ENCODE measurements around the gene TKTL2. TPM values are rescaled to one million over a fixed set of nuclear protein-coding genes. Genes with fewer than 3 reads are reported as not detected.
"Not testable (repeated sequence)": the region's sequence is repeated elsewhere in the genome, so short reads cannot be mapped to it uniquely, and the experiment has no call there.

Gene TKTL2
- total and polyA plus RNA-seq, 9 donors: not detected

- Histone ChIP-seq H3K9me3 (replicated peaks; ENCODE audit: control insufficient read depth, low read depth, low read length) (no peaks in the 10 kb centered on the region), H3K4me1 (ENCODE audit: control insufficient read depth, insufficient read depth, low read length) (no peaks in the 10 kb centered on the region), H3K4me3 (ENCODE audit: low read length) (no peak overlapping the region), H3K27me3 (ENCODE audit: control insufficient read depth, insufficient read depth, low read length) (no peaks in the 10 kb centered on the region), H3K27ac (ENCODE audit: low read length) (no peak overlapping the region), H3K36me3 (ENCODE audit: control insufficient read depth, insufficient read depth, low read length) (no peaks in the 10 kb centered on the region)
- WGBS (ENCODE audit: insufficient coverage): 36% methylated on average over 2 of the region's 6 CpGs
- no peak for DNase-seq
These were observed 24.9 kb downstream of the TKTL2 start for GRCh38 chr4:163448540-163449203.

- Histone ChIP-seq H3K27ac (ENCODE audit: low read length) (no peak overlapping the region), H3K4me3 (ENCODE audit: low read length) (no peak overlapping the region), H3K36me3 (ENCODE audit: control insufficient read depth, insufficient read depth, low read length) (no peaks in the 10 kb centered on the region), H3K4me1 (ENCODE audit: control insufficient read depth, insufficient read depth, low read length) (no peaks in the 10 kb centered on the region), H3K9me3 (replicated peaks; ENCODE audit: control insufficient read depth, low read depth, low read length) (no peaks in the 10 kb centered on the region), H3K27me3 (ENCODE audit: control insufficient read depth, insufficient read depth, low read length) (no peaks in the 10 kb centered on the region)
- DNase-seq: peak; percentile 4
- WGBS (ENCODE audit: insufficient coverage): no CpG with 5 or more reads among the region's 1 CpG
These were observed 26.1 kb downstream of the TKTL2 start for GRCh38 chr4:163447481-163447880.

- H3K36me3 ChIP-seq (ENCODE audit: control insufficient read depth, insufficient read depth, low read length); H3K4me1 ChIP-seq (ENCODE audit: control insufficient read depth, insufficient read depth, low read length); H3K9me3 ChIP-seq (replicated peaks; ENCODE audit: control insufficient read depth, low read depth, low read length); H3K27ac ChIP-seq (ENCODE audit: low read length); H3K27me3 ChIP-seq (ENCODE audit: control insufficient read depth, insufficient read depth, low read length); DNase-seq; H3K4me3 ChIP-seq (ENCODE audit: low read length): not testable (repeated sequence)
- 91% methylated on average over 4 of the region's 12 CpGs for WGBS (ENCODE audit: insufficient coverage)
These were observed 26.5 kb downstream of the TKTL2 start for GRCh38 chr4:163447023-163447422.

GRCh38 chr4:163440040-163440439, 33.5 kb downstream of the TKTL2 start:
- Histone ChIP-seq H3K27ac (ENCODE audit: low read length) (no peak overlapping the region), H3K36me3 (ENCODE audit: control insufficient read depth, insufficient read depth, low read length) (no peaks in the 10 kb centered on the region), H3K4me1 (ENCODE audit: control insufficient read depth, insufficient read depth, low read length) (no peaks in the 10 kb centered on the region), H3K4me3 (ENCODE audit: low read length) (no peak overlapping the region), H3K27me3 (ENCODE audit: control insufficient read depth, insufficient read depth, low read length) (no peaks in the 10 kb centered on the region), H3K9me3 (replicated peaks; ENCODE audit: control insufficient read depth, low read depth, low read length) (no peaks in the 10 kb centered on the region)
- DNase-seq: no peak
- 100% methylated on average over 2 of the region's 2 CpGs for WGBS (ENCODE audit: insufficient coverage)

Other genes starting within 250 kb of the TKTL2 start
- 6.8 TPM for gene NPY1R, start 141.2 kb downstream of the TKTL2 start, total RNA-seq
- gene NPY1R, start 141.2 kb downstream of the TKTL2 start, polyA plus RNA-seq (ENCODE audit: insufficient read depth in 1 of 8, insufficient read length in 8 of 8, low replicate concordance in 1 of 8): 10 to 100 TPM in 3 of 8 donors, 1 to 10 TPM in 5; 3.0 to 19.8 (median 7.0) TPM
- 0.13 TPM for gene NPY5R, start 129.9 kb downstream of the TKTL2 start, total RNA-seq
- under 1 TPM; 0.13 to 0.53 (median 0.33) TPM for gene NPY5R, start 129.9 kb downstream of the TKTL2 start, polyA plus RNA-seq (ENCODE audit: insufficient read depth in 1 of 8, insufficient read length in 8 of 8, low replicate concordance in 1 of 8)
- 29.6 TPM for gene TMA16, start 20.9 kb upstream of the TKTL2 start, total RNA-seq
- gene TMA16, start 20.9 kb upstream of the TKTL2 start, polyA plus RNA-seq (ENCODE audit: insufficient read depth in 1 of 8, insufficient read length in 8 of 8, low replicate concordance in 1 of 8): 10 to 100 TPM; 16.2 to 32.7 (median 25.8) TPM

All from muscle of leg (tissue), 11 donors.